H1 (cell line): ENCODE data around the gene CDCA5. TPM values are rescaled to one million over a fixed set of nuclear protein-coding genes. Genes with fewer than 3 reads are reported as not detected.
A peak's percentile ranks its signal among the peaks of the same experiment; 100 is the strongest.

Experiments
- CTCF ChIA-PET: fragments of 300-600 bp; sonication (Branson Sonifier 250); formaldehyde crosslinking; loops from one replicate; lab custom pipeline; 2021; ENCODE audit not compliant: partially characterized antibody; lab: Charles Lee
- POLR2A ChIA-PET: fragments of 300-600 bp; sonication (Branson Sonifier 250); formaldehyde crosslinking; loops from one replicate; lab custom pipeline; 2021; ENCODE audit warnings: inconsistent platforms; ENCODE audit not compliant: partially characterized antibody; lab: Charles Lee
- DNase-seq, 2 experiments: peaks; one replicate each; pipeline versions ENCODE4 v3.0.0 to v3.0.0-alpha.2; 2010 to 2022; ENCODE audit warnings: low spot score in 2 of 2, low read depth in 1 of 2, mixed read lengths in 1 of 2
- FAIRE-seq: peaks from 2 replicates; lab custom pipeline; 2011; peaks lifted over from hg19 to GRCh38; lab: Jason Lieb, UNC
- H2AFZ ChIP-seq: 2 replicates; pipeline ENCODE4 v1.8.1; 2012; ENCODE audit warnings: low read length, inconsistent platforms
- H2AK5ac ChIP-seq: 2 replicates; pipeline ENCODE4 v1.6.1; 2013; ENCODE audit warnings: low read depth, low read length
- H2BK120ac ChIP-seq: replicated peaks from 2 replicates; pipeline ENCODE3; 2013; ENCODE audit warnings: low read depth, low read length, inconsistent platforms
- H2BK12ac ChIP-seq: 2 replicates; pipeline ENCODE4 v1.6.1; 2013; ENCODE audit warnings: low read depth, low read length
- H2BK15ac ChIP-seq: 2 replicates; pipeline ENCODE4 v1.6.1; 2013; ENCODE audit warnings: low read length
- H2BK20ac ChIP-seq: 2 replicates; pipeline ENCODE4 v1.6.1; 2013; ENCODE audit warnings: low read length
- H2BK5ac ChIP-seq: 2 replicates; pipeline ENCODE4 v1.6.1; 2013; ENCODE audit warnings: low read depth, low read length
- H3K14ac ChIP-seq: 2 replicates; pipeline ENCODE4 v1.6.1; 2013; ENCODE audit warnings: inconsistent platforms; ENCODE audit not compliant: insufficient read length
- H3K18ac ChIP-seq: 2 replicates; pipeline ENCODE4 v1.6.1; 2013; ENCODE audit warnings: low read length; ENCODE audit errors: extremely low read depth
- H3K23ac ChIP-seq: 2 replicates; pipeline ENCODE4 v1.6.1; 2013; ENCODE audit warnings: inconsistent platforms; ENCODE audit not compliant: insufficient read length
- H3K23me2 ChIP-seq: 2 replicates; pipeline ENCODE4 v1.6.1; 2013; ENCODE audit warnings: low read depth, low read length
- H3K27ac ChIP-seq: 2 replicates; pipeline ENCODE4 v1.6.1; 2011; ENCODE audit warnings: low read depth, low read length, inconsistent platforms
- H3K27me3 ChIP-seq, 4 experiments: replicated peaks in 1 of 4; 1 replicate in 1 of 4; 2 replicates in 3 of 4; pipeline versions ENCODE4 v1.6.1 to v1.8.1; 2011 to 2013; ENCODE audit warnings: low read length in 3 of 4, mild to moderate bottlenecking in 3 of 4, inconsistent platforms in 2 of 4, mixed read lengths in 2 of 4, moderate library complexity in 1 of 4; ENCODE audit not compliant: control insufficient read depth in 3 of 4, insufficient read depth in 3 of 4; ENCODE audit errors: extremely low read depth in 1 of 4
- H3K36me3 ChIP-seq, 4 experiments: 2 replicates each; pipeline versions ENCODE4 v1.6.1 to v1.8.1; 2011 to 2013; ENCODE audit warnings: mild to moderate bottlenecking in 4 of 4, low read length in 3 of 4, moderate library complexity in 2 of 4, control low read depth in 1 of 4, inconsistent platforms in 1 of 4; ENCODE audit not compliant: insufficient read depth in 4 of 4, control insufficient read depth in 2 of 4
- H3K4ac ChIP-seq: replicated peaks from 2 replicates; pipeline ENCODE3; 2013; ENCODE audit warnings: low read length, low read depth, mixed read lengths, inconsistent platforms; ENCODE audit not compliant: insufficient read length
- H3K4me1 ChIP-seq, 4 experiments: replicated peaks in 1 of 4; 1 replicate in 1 of 4; 2 replicates in 3 of 4; pipeline versions ENCODE4 v1.6.1 to v1.8.1; 2011 to 2013; ENCODE audit warnings: low read length in 3 of 4, inconsistent platforms in 2 of 4, mixed read lengths in 1 of 4; ENCODE audit not compliant: insufficient read depth in 4 of 4, control insufficient read depth in 3 of 4
- H3K4me2 ChIP-seq, 2 experiments: 2 replicates each; pipeline versions ENCODE4 v1.6.1 to v1.8.1; 2011 to 2013; ENCODE audit warnings: low read depth in 2 of 2, low read length in 2 of 2, control low read depth in 1 of 2, inconsistent platforms in 1 of 2, mild to moderate bottlenecking in 1 of 2; ENCODE audit not compliant: insufficient read depth in 1 of 2
- H3K4me3 ChIP-seq, 4 experiments: fragments of 200-600, 300-600 bp in 1 of 4; sonication (generic), shearing (Covaris generic), sonication (Bioruptor Twin) in 1 of 4; 2 replicates each; pipeline versions ENCODE4 v1.5.1 to v1.8.1; 2011 to 2016; ENCODE audit warnings: low read length in 4 of 4, low read depth in 3 of 4, control low read depth in 2 of 4, inconsistent platforms in 2 of 4, mild to moderate bottlenecking in 2 of 4, mixed read lengths in 1 of 4, moderate library complexity in 1 of 4; ENCODE audit not compliant: insufficient read depth in 2 of 4; ENCODE audit errors: extremely low read depth in 1 of 4
- H3K56ac ChIP-seq: replicated peaks from 2 replicates; pipeline ENCODE3; 2013; ENCODE audit warnings: low read depth, mild to moderate bottlenecking, mixed read lengths, low read length, inconsistent platforms; ENCODE audit not compliant: insufficient read length
- H3K79me1 ChIP-seq: 2 replicates; pipeline ENCODE4 v1.6.1; 2013; ENCODE audit warnings: low read depth, low read length, control low read depth
- H3K79me2 ChIP-seq, 2 experiments: 2 replicates each; pipeline versions ENCODE4 v1.6.1 to v1.8.1; 2012 to 2013; ENCODE audit warnings: low read length in 2 of 2, mild to moderate bottlenecking in 2 of 2, inconsistent platforms in 1 of 2; ENCODE audit not compliant: insufficient read depth in 2 of 2, control insufficient read depth in 1 of 2
- H3K9ac ChIP-seq, 4 experiments: replicated peaks in 1 of 4; 1 replicate in 1 of 4; 2 replicates in 3 of 4; pipeline versions ENCODE4 v1.6.1 to v1.8.1; 2011 to 2013; ENCODE audit warnings: low read depth in 3 of 4, low read length in 3 of 4, control low read depth in 2 of 4, mild to moderate bottlenecking in 2 of 4, moderate library complexity in 2 of 4, inconsistent platforms in 1 of 4; ENCODE audit errors: extremely low read depth in 1 of 4
- H3K9me3 ChIP-seq, 2 experiments: 2 replicates each; pipeline versions ENCODE4 v1.6.1 to v1.8.1; 2012 to 2013; ENCODE audit warnings: mild to moderate bottlenecking in 2 of 2, moderate library complexity in 2 of 2, control low read depth in 1 of 2, inconsistent platforms in 1 of 2, low read depth in 1 of 2, low read length in 1 of 2, mixed read lengths in 1 of 2; ENCODE audit not compliant: insufficient read depth in 2 of 2
- H4K20me1 ChIP-seq, 2 experiments: replicated peaks in 1 of 2; 2 replicates each; pipeline versions ENCODE3 to v1.8.1; 2011 to 2013; ENCODE audit warnings: inconsistent platforms in 2 of 2, low read length in 2 of 2, mild to moderate bottlenecking in 1 of 2; ENCODE audit not compliant: insufficient read depth in 2 of 2, control insufficient read depth in 1 of 2
- H4K5ac ChIP-seq: 2 replicates; pipeline ENCODE4 v1.6.1; 2013; ENCODE audit warnings: low read length, low read depth, mixed read lengths, inconsistent platforms; ENCODE audit not compliant: insufficient read length
- H4K8ac ChIP-seq: 2 replicates; pipeline ENCODE4 v1.8.0; 2013; ENCODE audit warnings: mild to moderate bottlenecking, moderate library complexity, low read length, inconsistent platforms; ENCODE audit not compliant: insufficient read depth; ENCODE audit errors: extremely low read depth
- H4K91ac ChIP-seq: replicated peaks from 2 replicates; pipeline ENCODE3; 2013; ENCODE audit warnings: low read length, mixed read lengths, inconsistent platforms; ENCODE audit not compliant: insufficient read length
- GABPA ChIP-seq: IDR thresholded peaks from 2 replicates; pipeline ENCODE4 v1.6.1; 2011; ENCODE audit warnings: mild to moderate bottlenecking, low read length, moderate library complexity, borderline replicate concordance; ENCODE audit not compliant: insufficient read depth
- GTF2F1 ChIP-seq: IDR thresholded peaks from 2 replicates; pipeline ENCODE4 v1.6.1; 2012; ENCODE audit warnings: low read depth, low read length, improper control_type of control experiment, borderline replicate concordance
- KDM1A ChIP-seq: fragments of 200-600, 300-600 bp; sonication (generic); IDR thresholded peaks from 2 replicates; pipeline ENCODE4 v1.7.1; 2016; ENCODE audit warnings: mild to moderate bottlenecking, low read length, borderline replicate concordance
- KDM4A ChIP-seq: IDR thresholded peaks from one replicate; pipeline ENCODE4 v1.7.1; 2012; ENCODE audit warnings: low read depth, mild to moderate bottlenecking, moderate library complexity, low read length, inconsistent platforms; ENCODE audit not compliant: severe bottlenecking
- RAD21 ChIP-seq, 2 experiments: IDR thresholded peaks in 1 of 2; conservative IDR thresholded peaks in 1 of 2; 2 replicates each; pipeline ENCODE4 v1.6.1; 2011; ENCODE audit warnings: low read depth in 2 of 2, low read length in 2 of 2, improper control_type of control experiment in 1 of 2, inconsistent platforms in 1 of 2, mild to moderate bottlenecking in 1 of 2, moderate library complexity in 1 of 2
- WGBS, 2 experiments: shearing (Covaris generic) in 1 of 2; methylation state at CpG; one replicate each; pipeline versions ENCODE4 v1.1.6 to v1.1.7; 2013 to 2015; ENCODE audit warnings: low lambda C conversion rate in 2 of 2, mixed read lengths in 2 of 2, inconsistent platforms in 1 of 2, low coverage in 1 of 2, missing lambda C conversion rate in 1 of 2; ENCODE audit not compliant: insufficient replicate concordance in 2 of 2, insufficient coverage in 1 of 2, insufficient read length in 1 of 2; ENCODE audit errors: extremely low coverage in 1 of 2, missing lambda C conversion rate in 1 of 2; 5-methylcytosine and 5-hydroxymethylcytosine counted together
- polyA plus RNA-seq, 7 experiments: library from polyadenylated mRNA; depleted of rRNA in 3 of 7; stranded (reverse) in 5 of 7; unstranded in 2 of 7; fragments of >200 nt in 5 of 7; fragments of 200-250 nt in 2 of 7; gene quantifications; 1 replicate in 5 of 7; 2 replicates in 1 of 7; 4 replicates in 1 of 7; pipeline versions ENCODE4 v1.2.1 to v1.2.3, GENCODE V29; 2011 to 2013; ENCODE audit warnings: missing spikeins in 2 of 7, mixed read lengths in 2 of 7
- total RNA-seq: library from RNA; stranded (reverse); fragmentation: NEBNext Ultra II Directional; extraction: Animal tissue kit (Norgen Biotek cat#: 25700); gene quantifications from 2 replicates; pipeline ENCODE4 v1.2.1, GENCODE V29; 2021
- TF ChIP-seq, protein P1 (sequence below), 3 experiments: IDR thresholded peaks; 1 replicate in 2 of 3; 2 replicates in 1 of 3; pipeline versions ENCODE4 v1.5.1 to v1.6.1; 2011; ENCODE audit warnings: low read length in 3 of 3, mild to moderate bottlenecking in 3 of 3, inconsistent platforms in 2 of 3, low read depth in 1 of 3, moderate library complexity in 1 of 3; ENCODE audit not compliant: insufficient read depth in 1 of 3; ENCODE audit errors: control extremely low read depth in 1 of 3

The CDCA5 gene
- total and polyA plus RNA-seq, 2 of the 8 experiments (the other 6 are each of a cell fraction or from before 2014, with no cell fraction given): 39.2 to 87.0 TPM

DNA sequence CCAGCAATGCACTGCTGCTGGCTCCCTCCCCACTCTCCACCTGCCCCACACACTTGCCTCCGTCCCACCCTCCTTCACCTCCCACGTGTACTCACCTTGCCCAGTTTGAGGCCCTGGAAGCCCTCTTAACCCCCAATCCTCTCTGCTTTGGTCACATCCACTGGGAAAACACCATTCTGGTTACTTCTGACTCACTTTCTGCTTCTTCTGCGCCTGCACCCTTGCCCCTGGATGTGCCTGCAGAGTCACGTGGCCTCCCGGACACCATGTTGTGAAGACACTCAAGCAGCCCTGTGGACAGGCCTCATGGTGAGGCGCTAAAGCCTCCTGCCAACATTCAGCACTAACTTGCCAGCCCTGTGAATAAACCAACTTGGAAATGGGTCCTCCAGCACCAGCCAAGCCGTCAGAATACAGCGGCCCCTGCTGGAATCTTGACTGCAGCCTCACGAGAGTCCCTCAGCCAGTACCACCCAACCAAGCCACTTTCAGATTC, 22.9 kb downstream of the CDCA5 start:
- Histone ChIP-seq H2BK15ac (no peak overlapping the region; the same call in 1 of the 2 replicates), H3K27ac (no peak overlapping the region), H4K91ac (no peak overlapping the region), H2BK20ac (no peak overlapping the region), H2BK5ac (no peak overlapping the region), H3K9me3 (no peaks in the 10 kb centered on the region), H3K4me2 (no peak overlapping the region), H4K5ac (no peak overlapping the region), H3K9ac (no peak overlapping the region), H3K27me3 (no peaks in the 10 kb centered on the region; a peak in 1 of 7 replicates), H3K79me1 (no peaks in the 10 kb centered on the region), H3K56ac (no peak overlapping the region), H3K4ac (peak overlapping the region; percentile 11), H3K23ac (no peak overlapping the region), H4K8ac (peak overlapping the region; percentile 69; the same call in 1 of the 2 replicates), H2AK5ac (no peak overlapping the region), H3K4me1 (peaks cover 0 to 3% (median under 1%) of the 10 kb centered on the region in 4 experiments; a peak in 2 of 7 replicates), H2BK12ac (peak overlapping the region; percentile 84; the same call in 1 of the 2 replicates), H2BK120ac (no peak overlapping the region), H3K79me2 (no peaks in the 10 kb centered on the region), H4K20me1 (no peaks in the 10 kb centered on the region), H3K18ac (no peak overlapping the region), H3K4me3 (no peak overlapping the region), H3K36me3 (no peaks in the 10 kb centered on the region), H3K23me2 (no peaks in the 10 kb centered on the region), H3K14ac (no peak overlapping the region), H2AFZ (no peak overlapping the region)
- DNase-seq (peak in 1 of 2 experiments; percentile 67), FAIRE-seq (no peak)
- 60% methylated on average over 9 of the region's 9 CpGs; no CpG with 5 or more reads in 1 of the 2 experiments for WGBS, 2 experiments
- TF ChIP-seq KDM1A (no peak), KDM4A (no peak), GTF2F1 (no peak), GABPA (peak; percentile 60; the same call in 1 of the 2 replicates), RAD21 (IDR thresholded peaks at IDR 0.05 in 1 of 2, conservative IDR thresholded peaks at IDR 0.05 in 1 of 2; ENCODE audit: low read depth in 2 of 2, low read length in 2 of 2) (peak; percentile 60 to 69)
- TF ChIP-seq, protein P1, sequence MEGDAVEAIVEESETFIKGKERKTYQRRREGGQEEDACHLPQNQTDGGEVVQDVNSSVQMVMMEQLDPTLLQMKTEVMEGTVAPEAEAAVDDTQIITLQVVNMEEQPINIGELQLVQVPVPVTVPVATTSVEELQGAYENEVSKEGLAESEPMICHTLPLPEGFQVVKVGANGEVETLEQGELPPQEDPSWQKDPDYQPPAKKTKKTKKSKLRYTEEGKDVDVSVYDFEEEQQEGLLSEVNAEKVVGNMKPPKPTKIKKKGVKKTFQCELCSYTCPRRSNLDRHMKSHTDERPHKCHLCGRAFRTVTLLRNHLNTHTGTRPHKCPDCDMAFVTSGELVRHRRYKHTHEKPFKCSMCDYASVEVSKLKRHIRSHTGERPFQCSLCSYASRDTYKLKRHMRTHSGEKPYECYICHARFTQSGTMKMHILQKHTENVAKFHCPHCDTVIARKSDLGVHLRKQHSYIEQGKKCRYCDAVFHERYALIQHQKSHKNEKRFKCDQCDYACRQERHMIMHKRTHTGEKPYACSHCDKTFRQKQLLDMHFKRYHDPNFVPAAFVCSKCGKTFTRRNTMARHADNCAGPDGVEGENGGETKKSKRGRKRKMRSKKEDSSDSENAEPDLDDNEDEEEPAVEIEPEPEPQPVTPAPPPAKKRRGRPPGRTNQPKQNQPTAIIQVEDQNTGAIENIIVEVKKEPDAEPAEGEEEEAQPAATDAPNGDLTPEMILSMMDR (IDR thresholded peaks at IDR 0.05; ENCODE audit: control extremely low read depth in 1 of 3, insufficient read depth in 1 of 3, low read depth in 1 of 3, low read length in 3 of 3): peak; percentile 65 to 83 (median 68)
- POLR2A ChIA-PET: interaction anchor here (0.6 kb wide), 1 partner anchor 13 kb away, joined by 3 read pairs; no protein-coding TSS in a partner anchor
- CTCF ChIA-PET: interaction anchor here (1.0 to 1.9 kb wide), 4 partner anchors 12 to 47 kb away, joined by 3 to 9 read pairs (median 4); partner anchors contain the start of gene ARL2
